GM12892 (cell line): Measurements from ENCODE around the gene MRPL17.

Source experiments
- POLR2A ChIP-seq: IDR thresholded peaks from 2 replicates; pipeline ENCODE4 v1.6.1; 2011; ENCODE audit warnings: low read depth, low read length, control low read depth
- POLR2AphosphoS5 ChIP-seq: IDR thresholded peaks from 2 replicates; pipeline ENCODE4 v1.6.1; 2011; ENCODE audit warnings: low read depth, low read length, control low read depth
- TAF1 ChIP-seq: IDR thresholded peaks from 2 replicates; pipeline ENCODE4 v1.6.1; 2011; ENCODE audit warnings: low read depth, mild to moderate bottlenecking, control low read depth, low read length, borderline replicate concordance

- TF ChIP-seq TAF1 (no peak), POLR2A (no peak), POLR2AphosphoS5 (no peak)
Measured at GRCh38 chr11:6636480-6636879, 46.7 kb downstream of the MRPL17 start.
